Daoy (cell line): ENCODE data around the gene TRIM71. TPM values are rescaled to one million over a fixed set of nuclear protein-coding genes. Genes with fewer than 3 reads are reported as not detected.
"Not testable (repeated sequence)": the region's sequence is repeated elsewhere in the genome, so short reads cannot be mapped to it uniquely, and the experiment has no call there.

Source experiments
- DNase-seq: peaks from one replicate; pipeline ENCODE4 v3.0.0-alpha.2; 2015; ENCODE audit warnings: low read depth
- total RNA-seq: library from RNA; depleted of rRNA; stranded (reverse); fragments of >200 nt; shearing (Covaris generic); gene quantifications from 2 replicates; pipeline ENCODE4 v1.2.3, GENCODE V29; 2014

The TRIM71 gene
- total RNA-seq, 1 experiment from 2014 or later: not detected

DNA sequence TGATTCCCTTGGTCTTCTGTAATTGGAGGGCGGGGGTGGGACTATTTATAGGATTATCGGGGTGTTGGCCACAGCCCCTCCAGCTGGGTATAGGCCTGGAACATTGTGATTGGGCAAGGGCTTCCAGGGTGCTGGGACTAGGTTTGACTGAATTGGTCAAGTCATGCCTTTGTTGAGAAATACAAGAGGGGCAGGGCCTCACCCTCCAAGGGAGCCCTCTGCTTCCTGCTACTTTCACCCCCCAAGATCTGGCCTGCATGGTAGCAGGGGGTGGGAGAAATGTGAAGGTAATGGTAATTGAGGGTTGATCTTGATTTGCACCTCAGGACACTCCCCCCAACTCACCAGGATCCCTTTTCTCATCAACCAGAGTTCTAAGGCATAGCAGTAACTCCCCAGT, 25.2 kb downstream of the TRIM71 start:
- no peak for DNase-seq

DNA sequence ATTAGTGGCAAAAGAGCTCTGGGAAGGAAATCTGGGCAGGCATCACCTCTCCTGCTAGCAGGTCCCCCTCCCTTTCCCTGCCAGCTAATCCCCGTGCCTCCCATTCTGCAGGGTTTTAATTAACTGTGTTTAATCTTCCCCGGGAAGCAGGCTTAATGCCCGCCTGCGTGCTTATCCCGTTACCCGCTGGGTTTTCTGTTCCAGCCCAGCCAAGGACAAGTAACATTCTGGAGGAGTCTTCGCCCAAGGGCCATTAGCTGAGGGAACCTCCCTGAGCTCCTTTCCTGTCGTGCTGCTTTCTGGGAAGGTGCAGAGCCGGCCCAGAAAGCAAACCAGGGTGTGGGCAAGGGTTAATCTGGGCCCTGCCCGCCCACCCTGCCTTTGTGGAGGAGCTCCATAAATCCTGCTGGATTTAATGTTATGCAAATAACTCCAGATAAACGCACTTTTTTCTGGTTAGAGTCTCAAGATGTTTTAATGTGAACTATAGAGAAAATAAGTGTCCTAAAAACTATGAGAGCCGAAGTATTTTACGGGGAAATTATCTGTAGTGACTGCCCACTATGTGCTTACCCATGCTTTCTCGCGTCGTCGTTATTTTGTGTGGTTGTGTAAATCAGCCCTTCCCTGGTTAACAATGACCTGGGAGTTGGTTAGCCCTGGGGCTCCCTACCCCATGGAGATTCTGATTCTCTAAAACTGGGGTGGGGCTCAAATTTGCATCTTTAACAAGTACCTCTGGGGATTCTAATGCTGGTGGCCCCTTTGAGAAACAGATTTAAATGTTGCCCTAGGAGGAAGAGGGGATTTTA, 25.9 kb downstream of the TRIM71 start:
- DNase-seq: no peak

DNA sequence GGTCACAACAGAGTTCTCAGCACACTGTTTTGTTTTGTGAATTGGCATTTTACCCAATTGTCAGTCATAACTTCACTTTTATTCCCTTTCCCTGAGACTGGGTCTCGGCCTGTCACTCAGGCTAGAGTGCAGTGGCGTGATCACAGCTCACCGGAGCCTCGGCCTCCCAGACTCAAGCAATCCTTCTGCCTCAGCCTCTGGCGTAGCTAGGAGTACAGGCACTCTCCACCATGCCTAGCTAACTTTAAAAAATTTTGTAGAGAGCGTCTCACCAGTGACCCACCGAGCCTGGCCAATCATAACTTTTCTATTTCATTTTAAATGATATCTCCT, 26.5 kb downstream of the TRIM71 start:
- no peak for DNase-seq

DNA sequence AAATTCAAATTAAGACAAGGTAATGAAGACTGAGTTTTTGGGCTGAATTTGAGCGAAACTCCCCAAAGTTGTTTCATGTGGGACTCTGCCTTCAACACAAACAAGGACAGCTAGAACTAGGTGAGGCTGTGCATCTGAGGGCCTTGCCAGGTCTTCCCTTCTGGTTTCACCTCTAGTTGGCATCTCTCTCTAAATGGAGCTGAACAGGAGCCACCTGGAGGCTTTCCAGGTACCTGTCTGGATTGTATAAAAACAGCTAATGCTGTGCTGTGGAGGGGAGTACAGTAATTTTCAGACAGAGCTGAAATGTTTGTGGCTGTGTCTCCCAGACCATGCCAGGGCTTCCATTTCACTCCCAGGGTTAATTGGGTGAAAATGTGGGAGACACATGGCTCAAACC, 27.1 kb downstream of the TRIM71 start:
- DNase-seq: no peak

- DNase-seq: not testable (repeated sequence)
Measured at GRCh38 chr3:32845546-32845945, 27.7 kb downstream of the TRIM71 start.

DNA sequence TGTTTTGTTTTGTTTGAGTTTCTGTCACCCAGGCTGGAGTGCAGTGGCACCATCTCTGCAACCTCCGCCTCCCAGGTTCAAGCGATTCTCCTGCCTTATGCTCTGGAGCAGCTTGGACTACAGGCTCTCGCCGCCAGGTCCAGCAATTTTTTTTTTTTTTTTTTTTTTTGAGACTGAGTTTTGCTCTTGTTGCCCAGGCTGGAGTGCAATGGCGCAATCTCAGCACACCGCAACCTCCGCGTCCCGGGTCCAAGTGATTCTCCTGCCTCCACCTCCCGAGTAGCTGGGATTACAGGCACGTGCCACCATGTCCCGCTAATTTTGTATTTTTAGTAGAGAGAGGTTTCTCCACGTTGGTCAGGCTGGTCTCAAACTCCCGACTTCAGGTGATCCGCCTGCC, 29.2 kb downstream of the TRIM71 start:
- DNase-seq: not testable (repeated sequence)

DNA sequence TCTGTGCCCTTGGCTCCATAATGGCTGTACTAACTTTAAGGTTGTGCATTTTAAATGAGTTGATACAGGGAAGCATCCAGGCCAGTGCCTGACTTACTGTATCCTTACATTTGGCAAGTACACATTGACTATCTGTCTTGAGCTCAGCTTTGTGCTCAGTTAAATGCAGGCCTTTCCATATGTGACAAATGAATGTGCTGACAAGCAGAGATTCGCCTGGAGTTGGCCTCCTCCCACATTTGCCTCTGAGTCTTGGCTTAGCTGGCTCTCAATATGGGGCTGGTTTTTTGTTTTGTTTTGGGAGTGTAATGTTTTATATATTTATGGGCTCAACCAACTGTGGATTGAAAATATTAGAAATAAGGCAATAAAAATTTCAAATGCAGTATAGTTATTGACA, 29.7 kb downstream of the TRIM71 start:
- DNase-seq: no peak

- DNase-seq: no peak
Measured at GRCh38 chr3:32848215-32848614, 30.4 kb downstream of the TRIM71 start.

- no peak for DNase-seq
Measured at GRCh38 chr3:32849046-32849445, 31.2 kb downstream of the TRIM71 start.

- no peak for DNase-seq
Measured at GRCh38 chr3:32850226-32850625, 32.4 kb downstream of the TRIM71 start.

GRCh38 chr3:32850636-32851035, 32.8 kb downstream of the TRIM71 start:
- no peak for DNase-seq

- no peak for DNase-seq
Measured at GRCh38 chr3:32852146-32852545, 34.3 kb downstream of the TRIM71 start.

DNA sequence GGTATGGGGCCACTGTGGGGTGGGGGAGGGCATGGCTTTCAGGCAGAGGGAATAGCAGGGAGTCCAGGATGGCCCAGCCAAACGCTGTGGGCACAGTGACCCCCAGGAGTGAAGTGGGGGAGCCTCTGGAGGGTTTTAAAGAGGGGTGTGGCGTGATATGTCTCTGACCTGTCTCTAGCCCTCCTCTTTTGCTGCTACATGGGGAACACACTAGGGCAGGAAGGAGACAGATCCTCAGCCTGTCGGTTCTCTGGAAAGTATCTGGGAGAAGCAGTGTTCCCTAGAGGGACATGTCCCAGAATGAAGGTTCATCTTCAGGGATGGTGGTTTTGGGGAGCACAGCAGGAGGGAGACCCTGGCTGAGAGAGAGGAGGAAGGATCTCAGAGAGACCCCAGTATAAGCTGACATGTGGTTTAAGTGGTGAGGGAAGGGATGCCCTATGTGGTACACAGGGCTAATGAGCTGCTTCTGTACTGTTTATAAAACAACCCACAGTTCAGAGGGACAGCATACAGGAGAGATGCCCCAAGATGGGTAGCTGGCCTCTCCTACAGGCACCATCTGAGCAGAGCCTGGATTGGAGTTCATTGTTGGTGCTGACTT, 37.7 kb downstream of the TRIM71 start:
- no peak for DNase-seq

GRCh38 chr3:32856355-32856889, 38.6 kb downstream of the TRIM71 start:
- no peak for DNase-seq

DNA sequence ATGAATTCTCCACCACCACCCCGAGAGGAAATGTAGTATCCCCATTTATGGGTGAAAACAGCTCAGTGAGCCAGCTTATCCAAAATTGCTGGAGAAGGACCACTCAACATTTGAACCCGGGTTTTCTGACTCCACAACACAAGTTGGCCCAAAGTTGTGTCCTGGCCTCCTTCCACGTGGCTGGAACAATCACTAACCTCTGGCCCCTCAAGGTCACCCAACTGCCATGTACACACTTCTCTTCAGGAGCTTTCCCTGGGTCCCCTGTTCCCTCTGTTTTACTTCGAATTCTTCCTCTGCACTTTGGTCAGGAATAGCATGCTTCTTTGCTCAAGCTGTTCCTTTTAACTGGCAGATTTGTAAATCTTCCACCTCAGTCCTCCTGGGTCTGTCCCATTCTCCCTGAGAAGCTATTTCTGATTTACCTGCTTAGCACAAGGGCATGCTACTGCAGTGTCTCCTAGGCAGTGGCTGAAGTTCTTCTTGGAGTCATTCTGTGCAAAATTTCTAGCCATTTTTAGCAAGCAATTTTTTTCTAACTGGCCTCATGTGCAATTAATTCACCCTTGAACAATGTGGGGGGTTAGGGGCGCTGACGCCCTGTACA, 39.2 kb downstream of the TRIM71 start:
- no peak for DNase-seq

GRCh38 chr3:32857921-32858320, 40.1 kb downstream of the TRIM71 start:
- no peak for DNase-seq

GRCh38 chr3:32859604-32860237, 41.9 kb downstream of the TRIM71 start:
- DNase-seq: no peak

- DNase-seq: no peak
Measured at GRCh38 chr3:32860499-32860898, 42.7 kb downstream of the TRIM71 start.

DNA sequence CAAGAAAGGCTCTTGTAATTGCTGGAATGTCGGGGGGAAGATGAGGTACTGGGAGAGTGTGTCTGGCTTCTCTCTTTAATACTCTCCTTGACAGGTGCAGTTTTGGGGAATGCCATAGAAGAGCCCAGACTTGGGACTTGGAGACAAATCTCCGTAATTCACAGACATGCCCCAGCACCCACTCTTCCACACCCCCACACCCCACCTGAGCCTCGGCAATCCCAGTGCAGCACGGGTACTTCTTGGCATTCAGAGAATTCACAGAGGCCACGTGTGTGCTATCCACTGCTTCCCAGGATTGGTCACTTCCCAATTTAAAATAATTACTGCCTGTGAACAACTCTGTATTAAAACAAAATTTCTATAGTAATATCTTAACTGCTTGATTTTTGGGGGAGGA, 43.9 kb downstream of the TRIM71 start:
- DNase-seq: no peak

DNA sequence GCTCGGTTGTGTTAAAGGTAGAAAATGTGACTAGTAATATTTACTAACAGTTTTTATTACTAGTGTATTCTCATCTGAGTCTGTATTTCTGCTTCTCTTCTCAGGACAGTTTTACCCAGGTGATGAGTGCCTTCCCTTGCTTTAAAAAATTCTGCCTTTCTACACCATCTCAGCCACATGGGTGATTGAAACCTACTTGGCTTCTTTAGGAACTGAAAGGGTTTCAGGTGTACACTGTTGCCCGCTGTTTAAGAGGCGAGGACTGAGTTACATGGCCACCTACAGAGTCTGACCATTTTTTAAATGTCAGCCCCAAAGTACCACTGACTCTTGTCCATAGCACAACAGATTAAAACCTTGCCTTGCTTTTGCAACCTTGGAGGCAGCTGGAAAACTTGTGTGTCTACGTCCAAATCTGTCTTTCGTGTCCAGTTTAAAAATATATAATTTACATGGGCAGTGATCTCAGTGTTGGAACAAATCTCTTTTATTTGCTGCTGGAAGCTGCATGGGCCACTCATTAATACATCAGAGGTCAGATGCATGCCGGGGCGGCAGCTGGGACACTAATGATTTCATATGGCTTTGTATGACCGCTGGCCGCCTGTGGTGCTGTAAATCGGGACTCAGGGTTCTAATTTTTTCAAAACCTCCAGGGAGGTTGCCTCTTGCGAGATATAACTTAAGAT, 44.6 kb downstream of the TRIM71 start:
- no peak for DNase-seq

- DNase-seq: no peak
Measured at GRCh38 chr3:32862936-32863487, 45.2 kb downstream of the TRIM71 start.

DNA sequence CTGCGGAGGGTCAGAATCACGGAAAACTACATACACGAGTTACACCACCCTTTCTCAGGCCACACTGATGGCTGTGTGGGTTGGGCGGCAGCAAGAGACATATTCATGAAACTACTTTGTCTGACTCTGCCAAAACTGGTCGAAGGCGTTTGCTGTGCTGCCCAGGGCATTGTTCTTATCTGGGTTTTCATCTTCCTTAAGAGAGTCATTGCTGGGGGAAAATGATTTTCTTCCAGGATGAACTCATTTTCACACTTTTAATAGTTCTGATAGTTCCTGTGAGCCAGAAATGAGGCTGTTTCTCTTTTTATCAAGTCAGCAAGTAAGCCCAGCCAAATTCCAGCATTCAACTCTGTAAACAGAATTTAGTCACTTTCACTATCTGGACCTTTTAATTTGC, 47.6 kb downstream of the TRIM71 start:
- DNase-seq: no peak
